Measurements from ENCODE around the gene CXCL1.

The CXCL1 gene

DNA sequence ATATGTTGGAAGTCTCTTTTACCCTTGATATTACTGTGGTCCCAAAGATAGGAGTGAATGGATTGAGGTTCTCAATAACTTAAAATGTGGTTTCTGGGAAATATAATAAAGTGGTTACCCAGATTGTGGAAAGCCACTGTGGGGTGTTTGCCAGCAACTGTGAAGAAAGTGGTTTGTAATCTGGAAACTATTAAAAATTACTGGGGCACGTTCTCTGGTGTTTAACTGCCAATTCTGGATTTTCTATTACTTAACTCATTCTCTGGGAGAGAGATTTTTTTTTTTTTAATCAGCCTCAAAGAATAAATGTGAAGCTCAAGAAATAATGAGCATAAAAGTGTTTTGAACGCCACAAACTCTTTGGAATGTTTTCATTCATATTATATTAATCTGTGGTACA, 37.6 kb upstream of the CXCL1 start:
- no peak for DNase-seq (ENCODE audit: low spot score)
- no peak for TF ChIP-seq CTCF (IDR thresholded peaks at IDR 0.05; ENCODE audit: extremely low read depth, insufficient read depth, missing control alignments)
- in situ Hi-C loops (cut with MboI; ENCODE audit: low pct_unique_long_range_greater_than_20kb, low sequenced_read_pairs, unreplicated experiment), result no loop called here

DNA sequence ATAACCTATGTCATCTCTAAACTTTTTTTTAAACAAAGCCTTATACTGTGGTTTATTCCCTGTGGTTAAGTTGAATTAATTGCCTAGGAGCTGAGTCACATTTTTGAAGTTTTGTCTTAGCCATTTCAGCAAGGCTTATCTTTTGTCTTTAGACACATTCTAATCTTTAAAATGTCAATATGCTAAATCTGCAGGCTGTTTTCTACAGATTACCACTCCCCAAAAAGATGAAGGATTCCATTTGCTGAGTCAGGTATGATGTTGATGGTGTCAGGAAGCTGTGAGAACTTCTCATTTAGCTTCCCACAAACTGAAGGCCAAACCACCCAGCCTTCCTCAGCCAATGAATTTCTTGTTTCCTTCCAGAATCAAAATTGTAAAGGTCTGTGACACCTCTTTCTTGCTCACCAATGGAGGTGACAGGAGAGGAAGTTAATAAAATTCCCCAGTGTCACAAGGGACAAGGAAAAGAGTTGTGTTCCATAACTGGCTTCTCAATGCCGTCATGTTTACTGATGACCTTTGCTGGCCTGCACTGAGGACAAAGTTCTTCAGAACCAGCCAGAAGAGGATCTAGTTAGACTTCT, 36.4 kb upstream of the CXCL1 start:
- in situ Hi-C loops (cut with MboI; ENCODE audit: low pct_unique_long_range_greater_than_20kb, low sequenced_read_pairs, unreplicated experiment), result no loop called here
- no peak for TF ChIP-seq CTCF (IDR thresholded peaks at IDR 0.05; ENCODE audit: extremely low read depth, insufficient read depth, missing control alignments)
- DNase-seq (ENCODE audit: low spot score), result no peak

GRCh38 chr4:73836373-73837279, 32.6 kb upstream of the CXCL1 start, which contains the start of gene CXCL6:
CXCL6 (plus strand) TSS chr4:73836678; CDS start chr4:73836751, 73 bp downstream.
- no peak for TF ChIP-seq CTCF (IDR thresholded peaks at IDR 0.05; ENCODE audit: extremely low read depth, insufficient read depth, missing control alignments)
- no peak for DNase-seq (ENCODE audit: low spot score)
- in situ Hi-C loops (cut with MboI; ENCODE audit: low pct_unique_long_range_greater_than_20kb, low sequenced_read_pairs, unreplicated experiment), result no loop called here

- in situ Hi-C loops (cut with MboI; ENCODE audit: low pct_unique_long_range_greater_than_20kb, low sequenced_read_pairs, unreplicated experiment), result no loop called here
- TF ChIP-seq CTCF (IDR thresholded peaks at IDR 0.05; ENCODE audit: extremely low read depth, insufficient read depth, missing control alignments), result no peak
- DNase-seq (ENCODE audit: low spot score), result no peak
These were observed 30.1 kb upstream of the CXCL1 start for GRCh38 chr4:73839071-73839470.

- in situ Hi-C loops (cut with MboI; ENCODE audit: low pct_unique_long_range_greater_than_20kb, low sequenced_read_pairs, unreplicated experiment), result no loop called here
These were observed 29.5 kb upstream of the CXCL1 start for GRCh38 chr4:73839715-73840114.

More at GRCh38 chr4:73839715-73840114, 29.5 kb upstream of the CXCL1 start:
- no peak for DNase-seq (ENCODE audit: low spot score)
- no peak for TF ChIP-seq CTCF (IDR thresholded peaks at IDR 0.05; ENCODE audit: extremely low read depth, insufficient read depth, missing control alignments)
